ENCODE results near the gene KIAA1614.

DNA sequence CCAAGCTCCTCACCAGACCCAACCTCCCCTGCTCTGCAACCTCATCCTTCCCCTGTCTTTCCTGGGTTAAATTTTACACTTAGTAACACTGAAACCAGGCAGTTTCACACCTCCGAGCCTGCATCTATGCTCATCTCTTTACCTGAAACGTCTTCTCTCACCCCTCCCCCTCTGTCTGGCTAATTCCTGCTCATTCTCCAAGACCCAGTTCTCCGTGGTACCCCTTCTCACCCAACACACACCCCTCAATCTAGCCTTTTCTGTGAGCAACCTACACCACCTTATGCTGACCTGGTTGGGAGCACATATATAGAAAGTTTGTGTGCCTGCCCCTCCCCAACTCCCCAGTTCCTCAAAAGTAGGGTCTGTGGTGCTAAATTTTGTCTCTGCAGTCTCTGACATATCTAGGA lies 3.7 kb upstream of the KIAA1614 start:
- TF ChIP-seq PPARA (CRISPR knock-in tag; IDR thresholded peaks at IDR 0.05; ENCODE audit: borderline replicate concordance), result no peak
- no peak for TF ChIP-seq OSR1 (CRISPR knock-in tag; IDR thresholded peaks at IDR 0.05)
- no peak for TF ChIP-seq ZC3H10 (CRISPR knock-in tag; IDR thresholded peaks at IDR 0.05)
- TF ChIP-seq CSDC2 (CRISPR knock-in tag; IDR thresholded peaks at IDR 0.05), result no peak

All from SK-N-SH treated with all-trans-retinoic acid at 6 μM for 48 hours (cell line).